Mucosa of descending colon (tissue), 3 donors: ENCODE data around the gene NELFB. TPM values are rescaled to one million over a fixed set of nuclear protein-coding genes. Genes with fewer than 3 reads are reported as not detected.

Source experiments
- ATAC-seq: fragments of 200-7000 bp; cut with Tn5 transposase; one replicate; pipeline ENCODE4 v1.9.1; 2020; ENCODE audit warnings: mild to moderate bottlenecking, moderate library complexity
- DNase-seq, 3 donors: peaks; one replicate each; pipeline ENCODE4 v3.0.0-alpha.2; 2020
- H3K36me3 ChIP-seq: fragments of 200-600 bp; one replicate; pipeline ENCODE4 v1.8.0; 2021; ENCODE audit warnings: low read depth, mild to moderate bottlenecking
- H3K4me1 ChIP-seq: fragments of 200-600 bp; one replicate; pipeline ENCODE4 v1.8.0; 2021; ENCODE audit warnings: low read depth, mild to moderate bottlenecking
- H3K4me3 ChIP-seq: fragments of 200-600 bp; one replicate; pipeline ENCODE4 v1.8.0; 2021; ENCODE audit warnings: mild to moderate bottlenecking
- H3K9me3 ChIP-seq: fragments of 200-600 bp; one replicate; pipeline ENCODE4 v1.8.0; 2021; ENCODE audit warnings: mild to moderate bottlenecking
- intact Hi-C, 2 donors: fragments of 100-400 bp; cut with DNase I in 1 of 2; cut with micrococcal nuclease in 1 of 2; formaldehyde crosslinking; loops; one replicate each; pipeline versions ENCODE4 v1.11.0 to v1.11.1; 2022; cut with DNase I, micrococcal nuclease
- total RNA-seq, 3 donors: library from RNA; stranded (reverse); fragmentation: NEBNext Ultra II Directional in 2 of 3; extraction: Animal tissue kit (Norgen Biotek cat#: 25700) in 2 of 3; gene quantifications; one replicate each; pipeline versions ENCODE4 v1.2.1 to v1.2.4, GENCODE V29; 2021 to 2023
- TF ChIP-seq, protein P1 (sequence below): fragments of 200-600 bp; IDR thresholded peaks from one replicate; pipeline ENCODE4 v1.8.0; 2022; ENCODE audit warnings: antibody characterized with exemption, mild to moderate bottlenecking
- donor health status: DM: no; HTN: no; CAD: no; lungs with moderate emphysema.
- donor health status: DM: no; HTN: no; CAD: no.
- donor health status: DM: no; HTN: yes; CAD: no.

The NELFB gene
- total RNA-seq, 3 donors from 2014 or later: 52.9 to 66.2 (median 60.5) TPM

DNA sequence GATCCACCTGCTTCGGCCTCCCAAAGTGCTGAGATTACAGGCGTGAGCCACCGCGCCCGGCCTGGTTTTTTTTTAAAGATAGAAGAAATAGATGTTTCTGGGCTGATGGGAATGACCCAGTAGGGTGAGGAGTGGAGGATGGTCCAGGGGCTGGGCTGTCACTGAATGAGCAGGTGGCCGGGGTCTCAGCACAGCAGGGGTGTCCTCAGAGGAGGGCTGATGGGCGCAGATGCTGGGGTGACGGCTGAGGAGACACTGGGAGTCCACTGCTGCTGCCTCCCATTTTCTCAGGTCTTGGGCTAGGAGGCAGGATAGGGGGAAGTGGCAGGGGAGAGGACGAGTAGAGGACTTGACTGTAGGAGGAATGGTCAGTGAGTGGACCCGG lies 20.1 kb downstream of the NELFB start:
- no peak for ATAC-seq
- Histone ChIP-seq H3K4me1 (peaks cover 34% of the 10 kb centered on the region), H3K9me3 (no peaks in the 10 kb centered on the region), H3K36me3 (peaks cover 3% of the 10 kb centered on the region), H3K4me3 (no peak overlapping the region)
- DNase-seq: peak in 1 of 3 donors; percentile 40
- TF ChIP-seq, protein P1, sequence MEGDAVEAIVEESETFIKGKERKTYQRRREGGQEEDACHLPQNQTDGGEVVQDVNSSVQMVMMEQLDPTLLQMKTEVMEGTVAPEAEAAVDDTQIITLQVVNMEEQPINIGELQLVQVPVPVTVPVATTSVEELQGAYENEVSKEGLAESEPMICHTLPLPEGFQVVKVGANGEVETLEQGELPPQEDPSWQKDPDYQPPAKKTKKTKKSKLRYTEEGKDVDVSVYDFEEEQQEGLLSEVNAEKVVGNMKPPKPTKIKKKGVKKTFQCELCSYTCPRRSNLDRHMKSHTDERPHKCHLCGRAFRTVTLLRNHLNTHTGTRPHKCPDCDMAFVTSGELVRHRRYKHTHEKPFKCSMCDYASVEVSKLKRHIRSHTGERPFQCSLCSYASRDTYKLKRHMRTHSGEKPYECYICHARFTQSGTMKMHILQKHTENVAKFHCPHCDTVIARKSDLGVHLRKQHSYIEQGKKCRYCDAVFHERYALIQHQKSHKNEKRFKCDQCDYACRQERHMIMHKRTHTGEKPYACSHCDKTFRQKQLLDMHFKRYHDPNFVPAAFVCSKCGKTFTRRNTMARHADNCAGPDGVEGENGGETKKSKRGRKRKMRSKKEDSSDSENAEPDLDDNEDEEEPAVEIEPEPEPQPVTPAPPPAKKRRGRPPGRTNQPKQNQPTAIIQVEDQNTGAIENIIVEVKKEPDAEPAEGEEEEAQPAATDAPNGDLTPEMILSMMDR: no peak
- intact Hi-C loops: no loop called here

DNA sequence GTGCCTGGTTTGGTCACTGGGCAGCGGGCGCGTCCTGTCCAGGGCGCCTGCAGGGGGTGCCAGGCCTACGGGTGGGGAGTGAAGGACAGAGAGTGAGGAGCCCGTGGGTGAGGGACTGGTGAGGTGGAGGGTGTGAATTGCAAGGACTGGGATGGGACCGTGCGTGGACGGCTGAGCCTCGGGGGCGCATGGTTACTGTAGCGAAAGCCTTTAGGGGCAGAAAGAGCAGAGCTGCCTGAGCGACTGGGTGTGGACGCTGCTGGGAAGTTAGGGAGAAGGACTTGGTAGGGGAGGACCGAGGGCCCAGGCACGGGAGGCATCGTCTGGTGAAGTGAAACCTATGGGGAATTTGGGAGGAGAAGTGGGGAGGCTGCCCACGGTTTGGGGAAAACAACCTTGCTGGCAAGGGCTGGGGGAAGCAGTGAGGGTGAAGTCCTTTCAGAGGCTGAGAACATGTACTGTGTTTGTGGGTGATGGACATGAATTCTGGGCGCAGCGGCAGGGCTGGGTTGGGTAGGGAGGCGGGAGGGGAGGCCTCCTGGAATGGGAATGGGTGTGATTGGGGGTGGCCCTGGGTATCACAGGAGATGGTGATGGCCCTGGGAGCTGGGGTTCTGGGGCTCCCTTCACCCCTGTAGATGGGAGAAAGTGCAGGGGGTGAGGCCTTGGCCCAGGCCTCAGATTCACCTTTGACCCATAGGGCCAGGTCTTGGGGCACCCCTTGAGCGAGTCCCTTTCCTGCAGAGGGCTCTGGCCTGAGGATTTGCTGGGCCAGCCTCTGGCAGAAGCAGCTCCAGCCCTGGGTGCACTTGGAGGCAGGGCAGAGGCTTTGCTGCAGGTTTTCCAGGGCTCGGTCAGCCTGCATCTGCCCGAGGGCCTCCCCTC lies 20.7 kb downstream of the NELFB start:
- ATAC-seq: no peak
- H3K36me3 ChIP-seq: peaks cover 3% of the 10 kb centered on the region

DNA sequence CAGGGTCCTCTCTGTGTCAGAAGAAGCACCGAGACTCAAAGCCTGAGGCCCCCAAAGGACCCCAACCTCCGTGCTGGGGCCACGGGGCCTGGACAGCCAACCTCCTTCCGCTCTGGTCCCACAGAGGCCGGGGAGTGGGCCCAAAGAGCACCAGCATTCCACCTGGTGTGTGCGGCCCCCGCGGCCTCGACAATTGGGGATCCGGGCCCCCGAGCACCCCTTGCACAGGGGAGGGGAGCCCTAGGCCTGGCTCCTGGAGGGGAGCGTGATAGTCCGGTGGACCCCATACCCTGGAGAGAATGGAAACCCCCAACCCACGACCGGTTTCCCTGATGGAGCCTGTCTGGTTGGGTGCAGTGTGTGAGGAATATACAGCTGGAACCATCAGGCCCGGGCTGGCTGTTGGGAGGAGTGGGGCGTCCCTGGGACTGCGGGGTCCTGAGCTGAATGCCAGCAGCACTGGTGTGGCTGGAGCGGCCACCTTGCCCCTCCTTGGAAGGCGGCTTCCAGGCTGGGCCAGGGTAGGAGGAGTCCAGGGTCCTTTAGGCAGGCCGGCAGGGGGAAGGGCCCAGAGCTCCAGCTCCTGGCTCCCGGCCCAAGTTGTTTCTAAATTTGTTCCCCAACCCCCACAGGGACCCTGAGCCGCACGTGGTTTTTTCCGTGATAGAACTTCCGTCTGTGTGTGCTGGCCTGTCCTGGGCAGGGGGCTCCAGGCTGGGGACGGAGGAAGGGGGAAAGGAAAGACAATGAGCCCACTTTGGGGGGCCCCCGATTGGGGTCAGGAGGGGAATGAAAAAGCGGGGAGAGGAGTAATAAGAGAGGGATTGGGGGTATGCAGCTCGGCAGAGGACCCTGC lies 21.6 kb downstream of the NELFB start:
- TF ChIP-seq, protein P1: no peak
- ATAC-seq (peak; percentile 49), DNase-seq (peak; percentile 79 to 84 (median 84))
- intact Hi-C loops: no loop called here
- Histone ChIP-seq H3K4me3 (no peak overlapping the region), H3K36me3 (peaks cover 3% of the 10 kb centered on the region), H3K4me1 (peaks cover 34% of the 10 kb centered on the region), H3K9me3 (no peaks in the 10 kb centered on the region)

More for the DNA sequence above, 20.7 kb downstream of the NELFB start:
- Histone ChIP-seq H3K4me1 (peaks cover 34% of the 10 kb centered on the region), H3K9me3 (no peaks in the 10 kb centered on the region), H3K4me3 (no peak overlapping the region)
- TF ChIP-seq, protein P1: no peak
- intact Hi-C loops: no loop called here
- DNase-seq: peak in 2 of 3 donors; percentile 43 to 57

DNA sequence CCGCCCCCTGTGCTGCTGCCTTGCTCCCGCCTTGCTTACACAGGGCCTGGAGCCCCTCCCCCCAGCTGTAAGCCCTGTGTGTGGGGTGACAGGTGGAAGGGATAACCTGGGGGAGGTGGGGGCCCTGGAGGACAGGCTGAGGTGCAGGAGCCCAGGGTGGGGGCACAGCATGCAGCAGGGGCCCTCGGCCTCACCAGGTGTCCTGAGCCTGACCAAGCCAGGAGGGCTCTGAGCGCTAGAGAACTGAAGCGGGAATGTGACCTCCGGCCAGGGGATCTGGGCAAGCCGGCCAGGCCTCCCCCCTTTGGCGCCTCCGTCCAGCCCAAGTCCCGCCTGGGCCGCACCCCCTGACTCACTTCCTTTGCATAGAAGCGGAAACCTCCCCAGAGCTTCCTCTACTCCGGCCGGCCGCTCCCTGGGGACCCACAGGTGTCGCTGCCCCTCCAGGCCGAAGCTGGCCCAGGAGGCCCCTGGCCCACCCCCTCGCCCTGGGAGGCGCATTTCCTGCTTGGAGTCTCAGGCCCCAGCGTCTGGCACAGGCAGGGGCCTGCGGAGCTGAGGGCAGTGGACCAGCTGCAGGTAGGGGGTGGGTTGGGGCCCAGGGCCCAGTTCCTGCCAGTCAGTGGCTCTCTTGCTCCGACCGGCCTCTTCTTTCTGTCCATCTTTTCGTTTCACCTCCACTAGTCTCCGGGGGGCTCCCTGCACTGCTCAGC lies 22.4 kb downstream of the NELFB start, which contains the start of gene TOR4A:
TSS of gene TOR4A (plus strand) at position 398 of the 713 bp plus-strand sequence. CDS start 964 bp downstream, outside the sequence.
- Histone ChIP-seq H3K4me1 (peaks cover 34% of the 10 kb centered on the region), H3K9me3 (no peaks in the 10 kb centered on the region), H3K4me3 (peak within 1 kb of the TSS; percentile 42), H3K36me3 (peaks cover 3% of the 10 kb centered on the region)
- intact Hi-C loops: no loop called here
- TF ChIP-seq, protein P1: peak; percentile 25
- peak; percentile 85 for ATAC-seq
- peak; percentile 91 to 95 (median 92) for DNase-seq
